RKO (cell line): Measurements from ENCODE around the gene LRRC3C.

Experiments used
- DNase-seq: peaks from one replicate; pipeline ENCODE4 v3.0.0-alpha.2; 2016; ENCODE audit warnings: low spot score

Gene LRRC3C

DNA sequence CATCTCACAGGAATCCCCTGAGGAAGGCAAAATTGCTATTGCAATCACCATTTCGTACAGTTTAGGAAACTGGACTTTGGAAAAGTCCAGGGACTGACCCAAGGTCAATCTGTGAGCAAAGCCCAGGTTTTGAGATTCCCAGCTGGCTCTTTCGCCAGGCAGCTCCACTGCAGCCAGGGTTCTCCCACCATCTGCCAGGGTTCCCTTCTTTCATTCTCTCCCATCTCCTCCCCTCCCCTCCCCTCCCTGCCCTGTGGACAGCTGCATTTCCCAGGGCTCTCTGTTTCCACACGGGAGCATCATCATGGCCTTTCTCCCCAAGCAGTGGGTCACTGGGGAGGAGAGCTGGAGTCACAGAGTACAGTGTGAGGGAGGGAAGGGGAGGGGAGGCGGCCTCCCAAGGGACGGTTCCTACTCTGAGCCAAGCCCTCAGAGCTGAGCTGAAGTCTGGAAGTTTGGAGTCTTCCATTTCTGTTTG is 23.4 kb downstream of the LRRC3C start:
- DNase-seq: no peak

DNA sequence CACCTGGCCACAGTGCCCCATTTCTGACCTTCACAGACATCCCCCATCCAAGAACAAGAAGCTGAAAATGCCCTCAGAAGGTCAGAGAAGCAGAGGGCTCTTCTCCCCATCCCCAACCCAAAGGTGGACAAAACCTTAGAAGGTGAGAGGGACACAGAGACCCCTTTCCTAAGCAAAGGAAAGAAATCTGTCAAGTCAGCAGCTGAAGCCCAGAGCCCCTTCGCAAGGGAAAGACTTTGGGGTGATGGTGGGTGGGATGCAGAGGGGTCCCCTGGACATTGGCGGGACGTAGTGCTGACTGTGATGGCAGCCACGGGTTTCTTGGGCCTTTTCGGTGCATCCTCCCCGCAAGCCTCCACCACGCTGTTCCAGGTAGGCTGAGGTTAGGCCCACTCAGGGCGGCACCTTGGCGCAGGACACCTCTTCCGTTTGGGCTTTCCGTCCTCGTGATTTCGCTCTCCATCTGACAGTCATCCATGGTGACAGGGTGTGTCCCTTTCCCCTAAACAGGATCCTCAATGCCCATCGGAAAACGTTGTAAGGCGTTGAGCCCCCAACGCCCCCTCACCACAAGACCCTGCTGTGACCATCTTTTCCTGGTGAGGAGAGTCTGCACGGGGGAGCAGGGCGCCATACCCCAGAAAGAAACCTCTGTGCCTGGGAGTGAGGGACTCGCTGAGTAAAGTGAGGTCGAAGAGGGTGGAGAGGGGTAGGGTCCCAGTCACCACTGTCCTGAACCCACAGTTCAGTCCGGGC is 24.6 kb downstream of the LRRC3C start:
- no peak for DNase-seq

DNA sequence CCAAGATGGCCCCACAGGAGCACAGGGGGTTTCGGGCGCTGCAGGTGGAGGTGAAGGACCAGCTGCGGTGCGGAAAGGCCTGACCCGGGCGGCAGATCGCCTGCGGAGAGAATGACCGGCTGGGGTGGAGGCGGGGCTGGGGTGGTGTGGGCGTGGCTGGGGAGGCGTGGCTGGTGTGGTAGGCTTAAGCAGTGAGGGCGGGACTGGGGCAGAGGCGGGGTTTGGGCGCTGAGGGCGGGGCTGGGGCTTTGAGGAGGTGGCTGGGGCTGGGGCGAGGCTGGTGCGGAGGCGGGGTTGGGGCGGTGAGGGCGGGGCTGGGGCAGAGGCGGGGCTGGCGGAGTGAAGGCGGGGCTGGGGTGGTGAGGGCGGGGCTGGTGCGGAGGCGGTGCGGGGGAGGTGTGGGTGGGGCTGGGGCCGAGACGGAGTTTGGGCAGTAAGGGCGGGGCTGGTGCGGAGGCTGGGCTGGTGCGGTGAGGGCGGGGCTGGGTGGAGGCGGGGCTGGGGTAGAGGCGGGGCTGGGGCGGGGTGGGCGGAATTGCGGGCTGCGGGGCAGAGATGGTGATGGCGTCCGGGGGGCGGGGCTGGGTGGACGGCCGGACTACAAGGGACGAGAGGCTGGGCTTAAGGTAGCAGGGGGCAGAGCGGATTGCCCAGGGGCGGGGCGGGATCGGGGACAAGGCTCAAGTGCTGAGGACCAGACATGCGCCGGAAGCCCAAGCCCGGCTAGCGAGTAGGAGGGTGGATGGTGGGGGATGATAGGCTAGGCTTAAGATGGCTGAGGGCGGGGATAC is 25.3 kb downstream of the LRRC3C start:
- peak; percentile 94 for DNase-seq

DNA sequence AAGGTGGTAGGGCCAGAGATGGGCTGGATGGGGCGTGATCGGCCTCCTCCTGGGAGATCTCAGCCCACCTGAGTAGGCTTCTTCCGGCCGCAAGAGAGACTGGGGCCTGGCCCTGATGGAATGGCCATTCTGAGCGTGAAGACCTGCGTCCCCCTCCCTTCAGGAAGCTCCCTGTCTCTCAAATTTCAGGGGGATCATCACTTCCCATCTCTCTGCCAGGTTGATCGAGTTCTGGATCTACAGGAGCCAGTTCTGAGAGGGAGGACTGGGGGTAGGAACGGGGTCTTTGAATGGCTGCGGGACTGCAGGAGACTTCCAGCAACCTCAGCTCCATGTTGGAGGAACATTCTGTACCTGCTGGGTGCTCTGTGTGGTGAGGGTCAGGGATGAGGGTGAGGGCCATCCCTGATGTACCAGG is 25.9 kb downstream of the LRRC3C start:
- DNase-seq: no peak

DNA sequence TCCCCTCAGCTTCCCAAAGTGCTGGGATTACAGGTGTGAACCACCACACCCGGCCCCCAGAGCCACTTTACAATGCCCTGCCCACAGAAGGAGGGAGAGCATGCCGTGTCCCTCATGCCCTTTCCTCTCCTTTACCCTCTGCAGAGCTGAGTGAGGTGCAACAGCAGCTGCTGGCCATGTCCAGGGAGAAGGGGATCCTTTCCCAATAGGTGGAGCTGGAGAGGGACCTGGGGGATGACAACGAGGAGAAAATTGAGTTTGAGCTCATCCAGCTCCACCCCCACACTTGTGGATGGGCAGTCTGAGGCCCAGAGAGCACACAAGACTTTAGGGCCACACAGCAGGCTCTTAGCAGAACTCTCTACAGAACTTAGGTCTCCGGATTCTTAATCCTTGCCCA is 27.3 kb downstream of the LRRC3C start:
- peak; percentile 39 for DNase-seq

DNA sequence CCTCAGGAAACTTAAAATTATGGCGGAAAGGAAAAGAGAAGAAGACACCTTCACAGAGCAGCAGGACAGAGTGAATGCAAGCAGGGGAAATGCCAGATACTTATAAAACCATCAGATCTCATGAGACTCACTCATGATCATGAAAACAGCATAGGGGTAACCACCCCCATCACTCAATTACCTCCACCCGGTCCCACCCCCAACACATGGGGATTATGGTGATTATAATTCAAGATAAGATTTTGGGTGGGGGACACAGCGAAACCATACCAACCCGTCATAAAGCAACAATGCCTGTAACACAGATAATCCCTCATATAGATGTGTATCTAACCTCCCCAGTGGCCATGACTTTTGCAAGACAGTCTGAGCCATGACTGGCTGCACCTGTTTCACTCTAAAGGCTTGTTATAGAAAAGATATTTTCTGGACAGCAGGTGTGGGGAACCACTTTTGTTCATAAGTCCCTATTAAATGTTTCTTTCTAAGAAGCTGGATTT is 28.2 kb downstream of the LRRC3C start:
- DNase-seq: no peak

DNA sequence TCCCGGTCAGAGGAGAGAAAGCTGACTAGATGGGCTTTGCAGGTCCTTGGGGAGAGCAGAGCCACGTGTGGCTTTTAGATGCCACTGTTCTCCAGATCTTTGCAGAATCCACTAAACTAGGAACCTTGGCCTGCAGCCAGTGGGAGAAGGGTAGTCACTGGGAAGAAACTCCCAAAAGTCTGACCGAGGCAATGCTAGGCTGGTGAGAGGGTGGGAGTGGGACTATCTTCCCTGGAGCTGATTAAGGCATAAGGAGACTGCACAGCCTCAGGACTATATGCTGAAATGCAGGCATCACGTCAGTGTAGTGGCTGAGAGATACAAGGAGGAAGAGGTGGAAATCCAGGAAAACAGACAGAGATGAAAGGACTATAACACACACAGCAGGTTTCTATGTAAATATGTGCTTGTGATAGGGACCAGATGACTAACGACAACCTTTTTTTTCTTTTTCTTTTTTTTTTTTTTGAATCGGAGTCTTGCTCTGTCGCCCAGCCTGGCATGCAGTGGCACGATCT is 33.1 kb downstream of the LRRC3C start:
- DNase-seq: no peak

DNA sequence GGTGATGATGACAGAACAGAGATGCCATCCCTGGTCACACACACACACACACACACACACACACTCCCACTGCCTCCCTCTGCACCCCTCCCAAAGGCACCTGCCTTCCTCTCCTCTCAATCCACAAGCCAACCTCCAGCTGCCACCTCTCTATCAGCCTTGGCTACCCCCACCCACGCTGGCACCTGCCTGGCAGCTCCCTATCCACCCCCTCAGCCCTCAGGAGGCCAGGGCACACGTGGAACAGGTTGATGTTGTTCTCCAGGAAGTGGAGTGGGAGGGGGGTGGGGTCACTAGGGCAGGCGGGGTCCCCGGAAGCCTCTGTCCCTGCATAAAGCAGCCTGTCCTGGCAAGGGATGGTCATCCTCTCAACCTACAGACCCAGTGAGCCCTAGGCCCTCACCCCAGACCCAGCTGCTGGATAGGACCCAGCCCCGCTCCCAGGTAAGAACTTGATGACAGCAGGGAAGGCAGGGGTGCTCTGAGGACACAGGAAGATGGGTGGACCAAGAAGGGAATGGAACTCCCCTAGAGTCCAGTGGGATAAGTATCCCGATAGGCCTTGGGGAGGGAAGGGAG is 35.2 kb downstream of the LRRC3C start, which contains the start of gene GSDMA:
TSS of gene GSDMA (plus strand) at position 363 of the 579 bp plus-strand sequence. CDS start 2,684 bp downstream, outside the sequence.
- DNase-seq: no peak

DNA sequence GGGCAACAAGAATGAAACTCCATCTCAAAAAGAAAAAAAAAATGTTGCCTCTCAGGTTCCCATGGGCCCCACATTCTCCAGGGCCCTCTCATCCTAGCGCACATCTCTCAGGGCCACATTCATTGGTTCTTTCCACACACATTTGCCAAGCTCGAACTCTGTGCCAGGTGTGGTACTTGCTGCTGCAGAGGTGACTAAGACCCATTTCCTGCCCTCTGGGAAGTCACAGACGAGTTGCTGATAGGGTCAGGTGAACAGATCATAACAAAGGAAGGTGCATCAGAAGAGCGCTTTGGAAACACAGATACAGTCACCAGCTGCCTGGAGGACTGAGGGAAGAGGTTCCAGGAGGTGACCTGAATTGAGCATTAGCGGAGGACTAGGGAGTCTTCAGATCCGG is 36.3 kb downstream of the LRRC3C start:
- DNase-seq: no peak

DNA sequence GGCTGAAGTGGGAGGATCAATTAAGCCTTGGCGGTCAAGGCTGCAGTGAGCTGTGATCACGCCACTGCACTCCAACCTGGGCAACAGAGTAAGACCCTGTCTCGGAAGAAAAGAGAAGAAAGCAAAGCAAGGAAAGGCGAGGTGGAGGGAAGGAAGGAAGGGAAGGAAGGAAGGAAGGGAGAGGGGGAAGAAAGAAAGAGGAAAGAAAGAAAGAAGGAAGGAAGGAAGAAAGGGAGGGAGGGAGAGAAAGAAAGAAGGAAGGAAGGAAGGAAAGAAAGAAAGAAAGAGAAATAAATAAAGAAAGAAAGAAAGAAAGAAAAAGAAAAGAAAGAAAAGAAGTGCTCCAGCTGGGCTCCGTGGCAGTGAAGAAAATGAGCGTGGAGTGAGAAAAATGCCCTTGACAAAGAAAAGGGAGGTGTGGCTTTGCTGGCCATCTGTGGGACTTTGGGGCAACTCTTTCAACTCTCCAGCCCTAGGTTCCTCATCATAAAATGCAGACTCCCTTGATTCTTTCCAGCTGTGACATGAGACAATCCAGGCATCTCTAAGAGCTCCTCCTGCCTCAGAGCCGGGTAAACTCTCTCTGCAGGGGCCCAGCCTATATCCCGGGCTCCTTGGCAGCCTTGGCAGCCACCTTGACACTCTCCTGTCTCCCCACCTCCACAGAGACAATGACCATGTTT is 37.6 kb downstream of the LRRC3C start:
- DNase-seq: no peak

DNA sequence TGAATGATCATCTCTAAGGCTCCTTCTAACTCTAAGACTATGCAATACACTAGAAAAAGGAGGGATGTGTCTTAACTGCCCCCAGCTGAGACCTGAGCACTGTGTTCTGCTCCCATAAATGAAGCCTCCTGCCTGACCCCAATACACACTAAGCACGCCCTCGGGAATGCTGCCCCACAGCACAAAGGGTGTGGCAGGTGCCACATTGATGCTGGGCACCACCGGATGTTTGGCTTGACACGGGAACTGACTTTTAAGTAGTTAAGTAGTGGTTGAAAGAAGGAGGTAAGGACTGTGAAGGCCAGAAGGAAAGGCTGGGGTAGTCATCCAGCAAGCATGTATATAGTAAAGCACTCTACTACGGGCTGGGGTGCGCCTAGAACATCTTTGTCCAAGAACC is 39.2 kb downstream of the LRRC3C start:
- DNase-seq: no peak

DNA sequence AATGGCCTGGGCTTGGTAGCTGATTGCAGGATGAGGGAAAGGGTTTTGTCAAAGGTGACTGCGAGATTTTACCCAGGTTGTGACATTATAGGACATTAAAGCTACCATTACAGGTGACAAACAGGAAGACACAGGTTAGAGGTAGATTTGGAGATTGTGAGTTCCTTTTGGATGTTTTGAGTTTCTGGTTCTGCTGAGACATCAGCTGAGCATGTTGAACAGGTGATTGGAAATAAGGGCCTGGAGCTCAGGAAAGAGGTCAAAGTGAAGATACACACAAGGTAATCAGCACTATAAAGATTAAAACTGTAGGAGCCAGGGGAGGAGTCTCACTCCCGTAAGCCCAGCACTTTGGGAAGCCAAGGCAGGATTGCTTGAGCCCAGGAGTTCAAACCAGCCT is 41.2 kb downstream of the LRRC3C start:
- no peak for DNase-seq

DNA sequence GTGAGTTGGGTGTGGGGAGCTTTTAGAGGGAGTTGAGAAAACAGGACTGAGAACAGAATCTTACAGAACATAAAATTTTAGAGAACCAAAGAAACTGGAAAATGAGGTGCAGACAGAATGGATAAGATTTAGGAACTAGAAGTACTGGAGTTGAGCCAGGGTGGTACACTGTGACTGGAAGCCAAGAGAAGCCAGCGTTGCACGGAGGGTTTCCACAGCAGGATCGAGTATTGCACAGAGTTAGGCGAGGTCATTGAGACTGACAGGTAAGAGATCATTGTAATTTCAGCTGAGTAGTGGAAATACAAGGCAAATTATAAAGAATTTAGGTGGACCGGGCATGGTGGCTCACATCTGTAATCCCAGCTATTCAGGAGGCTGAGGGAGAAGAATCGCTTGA is 41.8 kb downstream of the LRRC3C start:
- DNase-seq: no peak

DNA sequence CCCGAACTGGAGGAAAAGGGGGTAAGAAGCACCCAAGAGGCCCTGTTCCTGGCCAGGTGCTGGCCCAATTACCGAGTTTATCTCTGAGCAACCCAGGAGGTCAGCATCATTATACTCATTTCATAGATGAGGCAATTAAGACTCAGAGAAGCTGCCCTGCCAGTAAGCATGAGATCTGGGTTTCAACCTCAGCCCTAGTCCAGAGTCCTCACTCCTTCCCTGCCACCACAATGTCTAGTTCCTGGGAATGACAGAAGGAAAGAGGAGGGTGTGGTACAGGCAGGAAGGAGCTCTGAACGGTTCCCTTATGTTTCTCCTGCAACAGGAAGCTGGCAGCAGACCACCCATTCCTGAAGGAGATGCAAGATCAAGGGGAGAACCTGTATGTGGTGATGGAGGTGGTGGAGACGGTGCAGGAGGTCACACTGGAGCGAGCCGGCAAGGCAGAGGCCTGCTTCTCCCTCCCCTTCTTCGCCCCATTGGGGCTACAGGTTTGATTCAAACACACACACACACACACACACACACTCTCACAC is 42.7 kb downstream of the LRRC3C start:
- no peak for DNase-seq

DNA sequence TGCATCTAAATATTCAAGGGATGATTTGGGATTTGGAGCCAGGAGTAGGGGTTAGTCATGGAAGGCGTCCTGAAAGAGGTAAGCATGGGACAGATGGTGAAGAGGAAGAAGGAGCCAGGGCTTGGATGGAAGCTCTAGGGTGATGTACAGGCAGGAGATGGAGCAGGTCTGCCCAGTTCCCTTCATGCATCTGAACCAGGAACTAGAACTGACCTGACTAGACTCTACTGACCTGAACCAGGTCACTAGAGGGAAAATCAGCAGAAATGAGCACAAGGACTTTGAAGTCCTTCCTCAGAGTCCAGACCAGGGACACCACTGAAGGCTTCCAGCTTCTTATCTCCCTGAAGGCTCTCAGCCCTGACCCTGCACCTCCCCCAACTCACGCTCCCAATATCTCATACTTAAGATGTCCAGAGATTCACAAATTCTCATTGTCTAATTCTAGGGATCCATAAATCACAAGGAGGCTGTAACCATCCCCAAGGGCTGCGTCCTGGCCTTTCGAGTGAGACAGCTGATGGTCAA is 43.6 kb downstream of the LRRC3C start:
- DNase-seq: no peak

DNA sequence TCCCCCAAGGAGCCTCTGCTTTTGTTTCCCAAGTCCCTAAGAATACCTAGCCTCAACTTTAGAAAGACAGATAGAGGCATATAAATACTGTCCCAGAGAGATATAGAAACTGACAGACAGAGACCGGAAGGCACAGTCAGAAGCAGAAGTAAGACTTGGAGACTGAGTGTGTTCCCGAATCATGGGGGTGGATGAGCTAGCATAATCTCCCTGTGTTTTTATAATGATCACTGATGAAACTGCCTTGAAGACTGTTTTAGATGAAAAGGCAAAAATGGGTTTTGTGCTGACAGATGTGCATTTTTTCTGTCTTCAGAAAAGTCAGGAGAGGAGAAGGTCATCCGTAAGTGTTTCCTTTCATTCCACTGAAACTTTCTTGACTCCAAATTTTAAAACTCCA is 44.7 kb downstream of the LRRC3C start:
- DNase-seq: no peak

DNA sequence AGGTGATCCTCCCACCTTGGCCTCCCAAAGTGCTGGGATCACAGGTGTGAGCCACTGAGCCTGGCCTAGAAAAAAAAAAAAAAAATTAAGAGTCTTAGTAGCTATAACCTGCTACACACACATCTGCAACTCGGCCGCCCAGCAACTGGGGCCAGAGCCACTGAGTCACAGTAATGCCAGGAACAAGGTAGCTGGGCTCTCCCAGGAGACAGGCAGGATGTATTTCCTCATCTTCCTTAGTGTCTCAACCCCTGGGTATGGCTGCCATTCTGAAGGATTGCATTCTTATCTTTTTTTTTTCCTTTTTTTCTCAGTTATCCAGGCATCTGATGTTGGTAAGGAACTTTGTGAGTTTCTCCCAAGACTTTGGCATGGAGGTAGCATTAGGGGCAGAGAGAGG is 46.0 kb downstream of the LRRC3C start:
- no peak for DNase-seq

DNA sequence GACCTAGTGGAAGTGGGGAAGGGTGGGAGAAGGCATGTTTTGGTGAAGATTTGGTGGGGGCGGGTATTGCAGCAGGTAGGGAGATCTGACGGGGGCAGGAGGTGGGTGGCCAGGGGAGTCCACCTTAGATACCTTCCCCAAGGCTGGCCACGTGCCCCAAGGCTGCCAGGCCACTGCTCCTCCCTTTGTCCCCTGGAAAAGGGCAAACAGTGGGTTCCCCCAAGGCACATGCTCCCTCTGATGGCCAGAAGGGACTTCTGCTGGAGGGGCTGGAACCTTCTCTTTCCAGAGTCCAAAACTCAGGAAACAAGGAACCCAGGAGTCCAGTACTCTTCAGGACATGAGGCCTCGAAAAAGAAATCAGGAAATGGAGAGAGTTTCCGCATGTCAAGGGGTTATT is 46.9 kb downstream of the LRRC3C start:
- no peak for DNase-seq

DNA sequence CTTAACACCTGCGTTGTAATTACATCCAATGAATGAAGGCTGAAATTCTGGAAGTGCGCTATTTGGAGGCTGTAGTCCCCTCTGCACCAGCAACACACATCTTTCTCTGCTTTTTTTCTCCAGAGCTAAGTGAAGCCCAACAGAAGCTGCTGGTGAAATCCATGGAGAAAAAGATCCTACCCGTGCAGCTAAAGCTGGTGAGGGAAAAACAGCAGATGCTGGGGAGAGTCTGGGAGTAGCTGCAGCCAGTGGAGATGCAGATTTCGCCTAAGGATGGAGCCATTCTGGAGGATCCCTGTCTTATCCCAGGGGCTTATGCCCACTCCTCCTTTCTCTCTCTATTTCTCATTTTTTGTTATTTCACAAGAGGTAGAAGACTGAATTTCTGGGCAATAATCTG is 48.3 kb downstream of the LRRC3C start:
- DNase-seq: no peak

DNA sequence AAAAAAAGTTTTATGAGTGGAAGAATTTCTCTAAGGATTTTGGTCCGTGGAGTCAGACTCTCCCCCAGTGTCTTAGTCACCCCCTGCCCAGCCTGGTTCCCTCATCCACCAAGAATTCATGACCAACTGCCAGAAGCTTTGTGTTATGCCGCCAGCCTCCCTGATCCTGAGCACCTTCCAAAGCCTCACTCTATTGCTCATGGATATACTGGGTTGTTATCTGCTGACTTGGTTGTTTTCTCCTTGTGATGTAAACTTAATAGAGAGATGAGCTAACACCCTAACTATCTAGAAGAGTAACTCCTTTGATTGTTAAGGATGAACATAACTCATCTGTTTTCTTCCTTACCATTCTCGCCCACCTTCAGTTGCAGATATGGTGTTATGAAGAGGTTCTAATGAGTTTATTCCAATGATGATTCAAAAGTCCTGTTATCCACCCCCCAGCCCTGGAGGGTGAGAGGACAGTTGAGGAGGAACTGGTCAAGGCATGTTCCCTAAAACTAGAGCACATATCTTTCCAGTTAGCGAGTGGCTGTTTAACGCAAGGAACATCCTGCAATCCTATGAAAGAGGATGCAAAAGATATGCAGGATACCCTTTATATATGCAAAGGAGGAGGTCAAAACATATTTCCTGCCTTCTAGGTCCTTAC is 51.6 kb downstream of the LRRC3C start:
- DNase-seq: peak; percentile 72

DNA sequence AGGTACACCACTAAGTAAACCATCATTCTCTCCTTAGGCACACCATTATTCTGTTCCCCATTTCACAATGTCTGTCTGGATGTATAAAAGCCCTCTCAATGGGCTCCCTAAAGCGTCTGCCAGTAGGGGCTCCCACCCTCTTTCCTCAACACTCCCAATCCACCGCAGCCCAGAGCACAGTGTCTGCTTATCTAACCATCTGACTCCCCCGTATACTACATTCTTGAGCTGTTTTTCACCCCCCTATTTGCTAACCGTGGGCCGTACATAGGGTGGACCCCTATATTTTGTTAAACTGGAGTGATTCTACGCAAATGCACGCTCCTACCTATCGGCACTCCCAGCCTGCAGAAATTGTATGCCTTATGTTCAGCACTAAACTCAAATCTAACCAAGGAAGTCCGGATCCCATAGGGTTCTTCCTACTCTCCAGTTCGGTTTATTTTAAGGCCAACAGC is 52.4 kb downstream of the LRRC3C start:
- peak; percentile 61 for DNase-seq
